Tibial artery (tissue), 4 donors: ENCODE data around the gene ANKRD11.

Source experiments
- DNase-seq, 2 donors: peaks; one replicate each; pipeline ENCODE4 v3.0.0-alpha.2; 2019
- H3K27ac ChIP-seq, 2 donors: fragments of 200-600 bp; sonication (generic) in 1 of 2; 1 replicate in 1 of 2; 2 replicates in 1 of 2; pipeline ENCODE4 v1.5.1; 2018 to 2019; ENCODE audit warnings: mild to moderate bottlenecking in 1 of 2
- H3K27me3 ChIP-seq, 2 donors: fragments of 200-600 bp; sonication (generic) in 1 of 2; one replicate each; pipeline versions ENCODE4 v1.5.1 to v1.6.0; 2016 to 2019
- H3K36me3 ChIP-seq, 3 donors: fragments of 200-600 bp; sonication (generic) in 2 of 3; one replicate each; pipeline ENCODE4 v1.5.1; 2016 to 2019; ENCODE audit warnings: mild to moderate bottlenecking in 2 of 3
- H3K4me1 ChIP-seq, 4 donors: fragments of 200-600 bp; sonication (generic) in 2 of 4; 1 replicate in 3 of 4; 2 replicates in 1 of 4; pipeline ENCODE4 v1.5.1; 2016 to 2019
- H3K4me3 ChIP-seq, 2 donors: fragments of 200-600 bp; sonication (generic) in 1 of 2; 1 replicate in 1 of 2; 2 replicates in 1 of 2; pipeline ENCODE4 v1.5.1; 2018 to 2019; ENCODE audit warnings: mild to moderate bottlenecking in 2 of 2
- H3K9me3 ChIP-seq, 3 donors: fragments of 200-600 bp; sonication (generic) in 1 of 3; one replicate each; pipeline ENCODE4 v1.5.1; 2016 to 2019
- CTCF ChIP-seq, 2 experiments: fragments of 200-600 bp in 1 of 2; fragments of 450-650 bp in 1 of 2; IDR thresholded peaks; one replicate each; pipeline ENCODE4 v1.5.1; 2017 to 2019; ENCODE audit warnings: antibody characterized with exemption in 2 of 2, mild to moderate bottlenecking in 1 of 2, moderate library complexity in 1 of 2
- intact Hi-C: fragments of 100-400 bp; cut with DNase I; formaldehyde crosslinking; loops from one replicate; pipeline ENCODE4 v1.15.0; 2023; ENCODE audit warnings: low total_unique reads

ANKRD11 gene

GRCh38 chr16:89489898-89490438, 393 bp downstream of the ANKRD11 start:
- Histone ChIP-seq H3K4me3 (peak overlapping the region; percentile 80 to 100), H3K27ac (peak overlapping the region; percentile 94), H3K4me1 (peaks cover 0 to 56% (median 35%) of the 10 kb centered on the region in 4 donors), H3K27me3 (no peaks in the 10 kb centered on the region), H3K36me3 (no peaks in the 10 kb centered on the region), H3K9me3 (no peaks in the 10 kb centered on the region)
- no peak for DNase-seq
- intact Hi-C loops: loop anchor here (5.0 to 10.0 kb wide), 2 partner anchors 67 to 95 kb away; no protein-coding TSS in a partner anchor
- TF ChIP-seq CTCF (IDR thresholded peaks at IDR 0.05): no peak

- Histone ChIP-seq H3K36me3 (no peaks in the 10 kb centered on the region), H3K27me3 (no peaks in the 10 kb centered on the region), H3K27ac (peak overlapping the region; percentile 94), H3K9me3 (no peaks in the 10 kb centered on the region), H3K4me3 (peak overlapping the region; percentile 80 to 100), H3K4me1 (peaks cover 0 to 63% (median 37%) of the 10 kb centered on the region in 4 donors)
- peak; percentile 51 to 54 for TF ChIP-seq CTCF (IDR thresholded peaks at IDR 0.05)
- intact Hi-C loops: loop anchor here (5.0 to 10.0 kb wide), 2 partner anchors 68 to 94 kb away; no protein-coding TSS in a partner anchor
- DNase-seq: peak; percentile 94 to 96
These were observed 1.1 kb downstream of the ANKRD11 start for GRCh38 chr16:89489040-89489897.

- H3K4me1 ChIP-seq: peaks cover 0 to 82% (median 36%) of the 10 kb centered on the region in 4 donors
- TF ChIP-seq CTCF (IDR thresholded peaks at IDR 0.05): no peak
- DNase-seq: no peak
- H3K27me3 ChIP-seq: no peaks in the 10 kb centered on the region
- no peak overlapping the region for H3K4me3 ChIP-seq
- H3K9me3 ChIP-seq: no peaks in the 10 kb centered on the region
- intact Hi-C loops: loop anchor here (5.0 to 10.0 kb wide), 2 partner anchors 72 to 91 kb away; no protein-coding TSS in a partner anchor
- H3K27ac ChIP-seq: no peak overlapping the region
- no peaks in the 10 kb centered on the region for H3K36me3 ChIP-seq
These were observed 4.6 kb downstream of the ANKRD11 start for GRCh38 chr16:89485701-89486246.

- Histone ChIP-seq H3K27ac (no peak overlapping the region), H3K4me1 (peaks cover 0 to 89% (median 36%) of the 10 kb centered on the region in 4 donors), H3K27me3 (no peaks in the 10 kb centered on the region), H3K9me3 (no peaks in the 10 kb centered on the region), H3K4me3 (no peak overlapping the region), H3K36me3 (no peaks in the 10 kb centered on the region)
- DNase-seq: no peak
- TF ChIP-seq CTCF (IDR thresholded peaks at IDR 0.05): no peak
- intact Hi-C loops: loop anchor here (5.0 to 10.0 kb wide), 2 partner anchors 72 to 90 kb away; no protein-coding TSS in a partner anchor
These were observed 5.3 kb downstream of the ANKRD11 start for GRCh38 chr16:89484923-89485679.

- Histone ChIP-seq H3K4me3 (no peak overlapping the region), H3K27ac (no peak overlapping the region), H3K9me3 (no peaks in the 10 kb centered on the region), H3K36me3 (no peaks in the 10 kb centered on the region), H3K4me1 (peaks cover 0 to 99% (median 40%) of the 10 kb centered on the region in 4 donors), H3K27me3 (no peaks in the 10 kb centered on the region)
- no peak for TF ChIP-seq CTCF (IDR thresholded peaks at IDR 0.05)
- intact Hi-C loops: loop anchor here (10.0 kb wide), 1 partner anchor 89 kb away; no protein-coding TSS in a partner anchor
- no peak for DNase-seq
These were observed 6.3 kb downstream of the ANKRD11 start for GRCh38 chr16:89484041-89484501.
